Umbilical cord (tissue), 2 donors: ENCODE results near the gene RAE1. TPM values are rescaled to one million over a fixed set of nuclear protein-coding genes. Genes with fewer than 3 reads are reported as not detected.
"Not testable (repeated sequence)": the region's sequence is repeated elsewhere in the genome, so short reads cannot be mapped to it uniquely, and the experiment has no call there.

Experiments
- DNase-seq: peaks from one replicate; pipeline ENCODE4 v3.0.0-alpha.2; 2015; ENCODE audit warnings: low spot score
- total RNA-seq: library from RNA; depleted of rRNA; stranded (reverse); fragments of >200 nt; gene quantifications from one replicate; pipeline ENCODE4 v1.2.3, GENCODE V29; 2014; ENCODE audit warnings: low replicate concordance; ENCODE audit not compliant: insufficient read depth

The RAE1 gene
- total RNA-seq, 1 donor from 2014 or later = 28.4 TPM

DNA sequence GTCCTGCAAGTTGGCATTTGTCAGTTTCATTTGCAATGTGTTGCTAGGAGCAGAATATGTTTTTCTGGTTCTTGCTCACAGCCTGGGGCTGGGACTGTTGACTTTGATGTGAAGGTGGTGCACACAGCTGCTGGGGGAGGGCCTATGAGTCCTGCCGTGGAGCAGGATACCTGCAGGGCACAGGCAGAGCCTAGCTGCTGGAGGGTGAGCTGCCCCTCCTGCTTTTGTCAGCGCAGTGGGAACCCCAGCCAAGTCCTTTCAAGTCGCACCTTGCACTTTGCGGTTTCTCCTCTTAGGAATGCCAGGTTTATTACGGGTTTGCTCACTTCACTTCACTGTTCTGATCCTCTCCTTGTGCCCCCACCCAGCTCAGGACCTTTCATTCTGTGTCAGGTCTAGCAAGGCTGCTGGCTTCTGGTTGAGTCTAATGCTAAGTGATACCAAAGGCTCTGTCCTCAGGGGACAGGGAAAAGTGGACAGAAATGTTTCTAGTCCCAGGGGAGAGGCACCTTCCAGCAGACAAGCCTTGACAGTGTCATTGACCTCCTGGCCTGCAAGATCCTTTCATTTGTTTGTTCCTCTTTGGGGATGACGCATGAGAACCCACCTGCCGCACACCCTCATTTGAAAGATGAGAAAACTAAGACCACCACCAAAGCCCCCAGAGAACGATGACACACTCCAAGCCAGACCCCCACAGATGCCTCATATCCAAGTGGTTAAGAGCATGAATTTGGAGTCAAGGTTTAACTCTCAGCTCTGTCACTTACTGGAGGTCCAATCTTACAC is 24.2 kb upstream of the RAE1 start:
- peak; percentile 65 for DNase-seq

DNA sequence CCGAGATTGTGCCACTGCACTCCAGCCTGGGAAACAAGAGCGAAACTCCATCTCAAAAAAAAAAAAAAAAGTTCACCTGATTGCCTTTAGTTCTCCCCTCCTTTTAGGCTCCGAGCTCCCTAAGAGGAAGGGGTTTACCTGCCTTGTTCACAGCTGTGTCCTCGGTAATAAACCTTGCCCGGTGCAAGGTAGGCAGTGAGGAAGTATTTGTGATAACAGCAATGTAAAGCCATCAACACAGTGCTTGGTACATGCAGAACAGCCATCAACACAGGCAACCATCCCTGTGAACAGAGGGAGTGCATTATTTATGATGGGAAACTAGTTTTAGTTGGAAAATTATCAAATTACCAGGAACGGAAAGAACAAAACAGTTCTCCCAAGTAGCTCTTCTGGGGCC is 23.2 kb upstream of the RAE1 start:
- no peak for DNase-seq

DNA sequence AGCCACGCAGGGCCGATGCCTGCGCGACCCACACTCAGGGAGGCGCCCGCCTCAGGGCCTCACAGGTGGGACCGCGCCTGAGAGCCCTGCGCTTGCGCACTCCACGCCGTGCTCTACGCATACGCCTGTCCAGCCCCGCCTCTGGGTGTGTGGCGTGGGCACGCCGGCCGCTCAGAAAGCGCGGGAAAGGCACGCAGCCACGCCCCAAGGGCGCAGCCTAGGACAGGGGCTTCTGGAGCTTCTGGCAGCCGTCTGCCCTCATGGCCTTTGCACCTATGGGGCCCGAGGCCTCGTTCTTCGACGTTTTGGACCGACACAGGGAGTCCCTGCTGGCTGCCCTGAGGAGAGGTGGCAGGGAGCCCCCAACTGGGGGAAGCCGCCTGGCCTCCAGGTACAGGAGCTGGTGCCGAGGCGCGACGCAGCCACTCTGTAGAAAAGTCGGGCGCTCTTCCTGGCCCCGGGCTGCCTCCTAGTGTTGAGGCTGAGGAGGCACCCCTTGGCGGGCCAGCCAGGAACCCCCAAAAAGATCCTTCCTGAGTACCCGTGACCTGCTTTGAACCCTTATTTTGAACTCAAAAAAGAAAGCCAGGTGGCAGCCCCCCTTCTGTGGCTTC is 21.3 kb upstream of the RAE1 start, which contains the start of gene SPO11:
Gene SPO11, plus strand, starts transcription at position 196 of the 614 bp plus-strand sequence. Its CDS starts 65 bp downstream, at position 261.
- no peak for DNase-seq

GRCh38 chr20:57330998-57331397 is 20.1 kb upstream of the RAE1 start:
- DNase-seq = no peak

- no peak for DNase-seq
Observed at GRCh38 chr20:57332105-57333089, 18.7 kb upstream of the RAE1 start.

DNA sequence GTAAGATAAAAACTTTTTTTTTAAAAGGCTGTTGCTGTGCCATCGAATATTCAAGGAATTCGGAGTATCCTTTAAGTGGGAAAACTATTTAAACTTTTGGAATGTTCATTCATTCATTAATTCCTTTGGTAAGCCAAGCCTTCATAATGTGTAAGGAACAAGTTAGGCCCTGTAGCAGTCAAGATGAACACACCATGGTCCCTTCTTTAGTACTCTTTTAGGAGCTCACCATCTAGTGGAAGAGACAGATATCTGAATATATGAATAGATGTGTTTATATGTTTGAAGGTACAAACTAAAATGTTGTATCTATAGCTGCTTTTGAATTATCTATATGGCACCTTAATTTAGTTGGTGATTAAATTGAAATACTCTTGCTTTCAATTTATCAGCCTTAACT is 15.7 kb upstream of the RAE1 start:
- peak; percentile 35 for DNase-seq

GRCh38 chr20:57341663-57342062 is 9.4 kb upstream of the RAE1 start:
- no peak for DNase-seq

DNA sequence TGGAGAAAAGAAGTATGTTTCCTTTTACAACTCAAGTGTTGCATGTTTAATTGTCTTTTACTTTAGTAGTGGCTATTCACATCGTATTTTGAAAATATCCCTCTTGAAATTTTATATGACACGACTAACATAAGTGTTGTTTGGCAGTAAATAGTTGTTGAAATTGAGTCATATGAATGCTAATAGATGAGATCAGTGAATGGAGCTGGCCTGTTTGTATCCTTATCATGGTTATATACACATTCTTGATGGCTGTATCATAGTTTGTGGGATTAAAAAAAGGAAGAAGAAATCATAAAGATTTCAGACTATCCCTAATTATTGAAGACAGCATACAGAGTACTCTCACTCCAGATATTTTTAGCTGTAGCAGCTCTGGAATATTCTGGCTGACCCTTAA is 8.2 kb upstream of the RAE1 start:
- no peak for DNase-seq

- peak; percentile 77 for DNase-seq
Observed at GRCh38 chr20:57346477-57346876, 4.6 kb upstream of the RAE1 start.

DNA sequence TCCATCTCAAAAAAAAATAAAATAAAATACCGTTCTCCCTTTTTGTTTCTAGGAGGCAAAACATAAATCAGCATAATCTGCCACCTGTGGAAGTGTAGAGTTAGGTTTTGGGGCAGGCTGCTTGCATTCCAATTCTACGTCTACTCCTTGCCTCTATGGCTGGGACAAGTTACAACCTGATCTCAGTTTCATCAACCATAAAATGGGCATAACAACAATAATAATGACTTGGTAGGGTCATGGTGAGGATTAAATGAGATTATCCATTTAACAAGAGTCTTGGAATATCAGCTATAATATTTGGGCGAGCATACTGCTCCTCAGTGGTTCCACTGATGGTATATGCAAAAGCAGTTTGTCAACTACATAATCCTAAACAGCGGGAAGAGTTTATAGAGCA is 3.7 kb upstream of the RAE1 start:
- no peak for DNase-seq

DNA sequence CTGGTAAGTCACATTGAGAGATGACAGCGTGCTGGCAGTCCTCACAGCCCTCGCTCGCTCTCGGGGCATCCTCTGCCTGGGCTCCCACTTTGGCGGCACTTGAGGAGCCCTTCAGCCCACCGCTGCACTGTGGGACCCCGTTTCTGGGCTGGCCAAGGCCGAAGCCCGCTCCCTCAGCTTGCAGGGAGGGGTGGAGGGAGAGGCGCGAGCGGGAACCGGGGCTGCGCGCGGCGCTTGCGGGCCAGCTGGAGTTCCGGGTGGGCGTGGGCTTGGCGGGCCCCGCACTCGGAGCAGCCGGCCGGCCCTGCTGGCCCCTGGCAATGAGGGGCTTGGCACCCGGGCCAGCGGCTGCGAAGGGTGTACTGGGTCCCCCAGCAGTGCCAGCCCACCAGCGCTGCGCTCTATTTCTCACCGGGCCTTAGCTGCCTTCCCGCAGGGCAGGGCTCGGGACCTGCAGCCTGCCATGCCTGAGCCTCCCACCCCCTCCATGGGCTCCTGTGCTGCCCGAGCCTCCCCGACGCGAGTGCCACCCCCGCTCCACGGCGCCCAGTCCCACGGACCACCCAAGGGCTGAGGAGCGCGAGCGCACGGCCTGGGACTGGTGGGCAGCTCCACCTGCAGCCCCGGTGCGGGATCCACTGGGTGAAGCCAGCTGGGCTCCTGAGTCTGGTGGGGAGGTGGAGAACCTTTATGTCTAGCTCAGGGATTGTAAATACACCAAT is 2.7 kb upstream of the RAE1 start:
- DNase-seq = not testable (repeated sequence)

GRCh38 chr20:57348922-57349574 is 2.0 kb upstream of the RAE1 start:
- not testable (repeated sequence) for DNase-seq

DNA sequence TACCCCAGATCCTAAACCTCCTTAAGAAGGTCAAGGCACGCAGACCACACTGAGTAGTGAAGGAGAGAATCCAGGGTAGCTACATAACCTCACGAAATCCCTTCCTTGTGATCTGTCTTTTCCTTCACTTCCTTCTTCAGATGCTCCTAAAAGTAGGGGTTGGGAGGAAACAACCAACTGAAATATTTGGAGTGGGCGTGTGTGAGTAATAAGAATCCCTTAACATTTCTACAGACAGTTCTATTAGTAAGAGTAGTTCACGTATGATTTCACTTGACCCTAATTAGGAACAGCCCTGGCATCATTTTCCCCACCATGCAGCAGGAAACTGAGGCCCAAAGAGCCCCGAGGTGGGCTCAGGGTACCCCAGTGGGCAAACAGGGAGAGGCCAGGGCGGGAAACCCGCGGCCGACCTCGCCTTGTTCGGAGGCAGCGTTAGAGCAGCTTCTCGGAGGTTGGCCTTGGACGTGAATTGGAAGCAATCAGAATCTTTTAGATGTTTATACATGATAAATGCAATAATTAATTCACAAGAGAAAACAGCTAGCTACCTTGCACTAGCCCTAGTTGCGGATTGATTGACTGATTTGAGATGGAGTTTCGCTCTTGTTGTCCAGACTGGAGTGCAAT is 859 bp upstream of the RAE1 start:
- no peak for DNase-seq

DNA sequence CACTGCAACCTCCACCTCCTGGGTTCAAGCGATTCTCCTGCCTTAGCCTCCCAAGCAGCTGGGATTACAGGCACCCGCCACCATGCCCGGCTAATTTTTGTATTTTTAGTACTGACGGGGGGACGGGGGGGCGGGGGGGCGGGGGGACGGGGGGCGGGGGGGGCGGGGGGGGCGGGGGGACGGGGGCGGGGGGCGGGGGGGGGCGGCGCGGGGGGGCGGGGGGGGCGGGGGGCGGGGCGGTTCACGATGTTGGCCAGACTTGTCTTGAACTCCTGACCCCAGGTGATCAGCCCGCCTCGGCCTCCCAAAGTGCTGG is 371 bp upstream of the RAE1 start:
- DNase-seq = not testable (repeated sequence)

DNA sequence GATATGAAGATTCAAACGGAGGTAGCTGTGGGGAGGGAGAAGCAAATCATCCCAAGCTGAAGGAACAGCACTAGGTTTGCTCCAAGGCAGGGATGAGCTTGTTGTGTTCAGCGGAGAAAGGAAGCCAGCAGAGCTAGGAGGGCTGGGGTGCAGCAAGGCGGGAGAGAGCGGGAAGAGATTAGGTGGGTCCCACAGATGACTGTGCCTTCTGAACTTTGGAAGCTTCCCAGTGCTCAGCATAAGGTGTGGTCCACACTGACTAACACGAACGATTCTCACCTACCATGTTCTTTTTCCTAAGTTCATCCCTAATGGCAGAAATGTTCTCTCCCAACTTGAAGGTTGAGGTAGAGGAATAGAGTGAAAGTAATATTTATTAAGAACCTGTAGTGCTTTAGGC is 1.2 kb downstream of the RAE1 start:
- no peak for DNase-seq

DNA sequence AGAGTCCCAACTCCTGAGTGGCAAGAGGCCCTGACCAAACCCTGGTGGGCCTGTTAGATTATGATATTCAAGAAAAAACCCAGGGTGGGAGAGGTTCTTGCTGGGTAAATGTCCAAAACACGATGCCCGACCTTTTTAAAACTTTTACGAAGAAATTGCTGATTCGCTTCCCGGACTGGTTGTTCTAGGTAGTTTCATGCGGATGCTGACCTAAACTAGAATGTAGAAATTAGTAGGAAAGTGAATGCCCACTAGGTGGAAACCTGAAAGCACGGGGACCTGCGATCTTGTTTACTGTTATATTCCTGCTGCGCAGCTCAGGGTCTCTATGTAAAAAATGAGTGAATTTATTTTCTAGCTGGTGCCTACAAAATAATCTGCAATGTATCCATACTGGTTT is 2.3 kb downstream of the RAE1 start:
- DNase-seq = no peak

DNA sequence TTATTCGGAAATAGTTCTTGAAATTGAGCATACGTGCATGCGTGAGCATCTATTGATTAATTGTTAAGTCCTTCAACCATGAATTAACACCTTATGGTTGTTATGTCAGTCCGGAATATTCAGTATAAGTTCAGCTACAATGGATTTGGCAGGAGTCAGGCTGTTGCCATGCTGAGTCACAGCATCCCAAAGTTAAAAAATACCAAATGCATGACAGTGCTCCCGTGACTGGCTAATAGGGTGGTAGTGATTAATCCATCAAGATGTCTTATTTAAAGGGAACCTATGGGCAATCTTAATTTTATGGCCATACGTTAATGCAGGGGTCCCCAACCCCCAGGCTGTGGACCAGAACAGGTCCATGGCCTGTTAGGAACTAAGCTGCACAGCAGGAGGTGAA is 10.5 kb downstream of the RAE1 start:
- no peak for DNase-seq

GRCh38 chr20:57364451-57364850 is 13.4 kb downstream of the RAE1 start:
- DNase-seq = no peak

GRCh38 chr20:57369596-57369995 is 18.5 kb downstream of the RAE1 start:
- no peak for DNase-seq

- no peak for DNase-seq
Observed at GRCh38 chr20:57370316-57370715, 19.3 kb downstream of the RAE1 start.

DNA sequence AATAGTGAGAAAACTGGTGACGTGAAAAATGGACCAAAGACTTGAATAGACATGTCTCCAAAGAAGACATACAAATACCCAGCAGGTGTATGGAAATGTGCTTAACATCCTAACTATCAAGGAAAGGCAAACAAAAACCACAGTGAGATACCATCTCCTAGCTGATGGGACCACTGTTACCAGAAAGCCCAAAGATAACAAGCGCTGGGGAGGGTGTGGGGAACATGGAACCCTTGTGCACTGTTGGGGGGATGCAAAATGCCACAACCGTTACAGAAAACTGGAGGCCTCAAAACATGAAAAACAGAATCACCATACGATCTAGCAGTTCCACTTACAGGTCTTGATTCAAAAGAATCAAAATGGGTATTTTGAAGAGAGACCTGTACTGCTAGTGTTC is 20.3 kb downstream of the RAE1 start:
- no peak for DNase-seq
